WERI-Rb-1 (cell line): ENCODE measurements around the gene CYB561D2.
"Not testable (repeated sequence)": the region's sequence is repeated elsewhere in the genome, so short reads cannot be mapped to it uniquely, and the experiment has no call there.

Source experiments
- DNase-seq: peaks from one replicate; pipeline ENCODE4 v3.0.0-alpha.2; 2020
- H3K27ac ChIP-seq: fragments of 250-450 bp; sonication (Bioruptor Pico); 2 replicates; pipeline ENCODE4 v1.5.1; 2020; ENCODE audit warnings: mild to moderate bottlenecking, moderate library complexity
- H3K27me3 ChIP-seq: fragments of 250-450 bp; sonication (Bioruptor Pico); 2 replicates; pipeline ENCODE4 v1.5.1; 2021; ENCODE audit warnings: mild to moderate bottlenecking, low read depth, moderate library complexity; ENCODE audit not compliant: insufficient read depth, severe bottlenecking
- H3K36me3 ChIP-seq: fragments of 250-450 bp; sonication (Bioruptor Pico); 2 replicates; pipeline ENCODE4 v1.5.1; 2020; ENCODE audit warnings: mild to moderate bottlenecking, moderate library complexity
- H3K4me3 ChIP-seq: 2 replicates; pipeline ENCODE4 v1.5.1; 2011; ENCODE audit warnings: low read depth, mild to moderate bottlenecking, control low read depth, low read length
- H3K9me3 ChIP-seq: fragments of 250-450 bp; sonication (Bioruptor Pico); 2 replicates; pipeline ENCODE4 v1.5.1; 2021; ENCODE audit warnings: mild to moderate bottlenecking, moderate library complexity; ENCODE audit not compliant: severe bottlenecking
- CTCF ChIP-seq: IDR thresholded peaks from 2 replicates; pipeline ENCODE4 v1.5.1; 2011; ENCODE audit warnings: low read depth, mild to moderate bottlenecking, control low read depth, inconsistent platforms, low read length

CYB561D2 gene

GRCh38 chr3:50350527-50351322 lies at the start of gene CYB561D2, which contains the start of gene NPRL2:
Gene CYB561D2, plus strand, starts transcription at chr3:50350862. Its CDS starts 572 bp downstream, at chr3:50351434.
Gene NPRL2, minus strand, starts transcription at chr3:50350775. Its CDS starts 123 bp downstream, at chr3:50350652.
- H3K27me3 ChIP-seq = no peaks in the 10 kb centered on the region
- peaks cover 55% of the 10 kb centered on the region for H3K36me3 ChIP-seq
- peak within 1 kb of the TSS; percentile 83 for H3K27ac ChIP-seq

GRCh38 chr3:50302095-50303012 lies 48.3 kb upstream of the CYB561D2 start:
- TF ChIP-seq CTCF = no peak
- Histone ChIP-seq H3K27me3 (no peaks in the 10 kb centered on the region), H3K9me3 (peaks cover 3% of the 10 kb centered on the region), H3K27ac (peak overlapping the region; percentile 80), H3K36me3 (no peaks in the 10 kb centered on the region), H3K4me3 (0 out of 2 replicates have a peak overlapping the region, but pooled peaks have one; percentile 35)
- no peak for DNase-seq

More at GRCh38 chr3:50350527-50351322, at the start of gene CYB561D2, which contains the start of gene NPRL2:
- TF ChIP-seq CTCF = no peak
- H3K9me3 ChIP-seq = no peaks in the 10 kb centered on the region
- peak; percentile 98 for DNase-seq
- peak within 1 kb of the TSS; percentile 87 for H3K4me3 ChIP-seq

GRCh38 chr3:50303013-50303815 lies 47.4 kb upstream of the CYB561D2 start, which contains the start of gene HYAL1:
Gene HYAL1, minus strand, starts transcription at chr3:50303574. Its CDS starts 618 bp downstream, at chr3:50302956.
- H3K27me3 ChIP-seq = no peaks in the 10 kb centered on the region
- H3K9me3 ChIP-seq = peaks cover 7% of the 10 kb centered on the region
- H3K36me3 ChIP-seq = no peaks in the 10 kb centered on the region
- peak within 1 kb of the TSS; percentile 80 for H3K27ac ChIP-seq
- peak; percentile 56 for TF ChIP-seq CTCF
- peak; percentile 94 for DNase-seq
- peak within 1 kb of the TSS; percentile 35 for H3K4me3 ChIP-seq

- TF ChIP-seq CTCF = no peak
- no peak overlapping the region for H3K4me3 ChIP-seq
- no peak for DNase-seq
- H3K27ac ChIP-seq = no peak overlapping the region
- no peaks in the 10 kb centered on the region for H3K27me3 ChIP-seq
- peaks cover 3% of the 10 kb centered on the region for H3K36me3 ChIP-seq
- H3K9me3 ChIP-seq = peaks cover 16% of the 10 kb centered on the region
These were observed 46.1 kb upstream of the CYB561D2 start for GRCh38 chr3:50304601-50305000.

GRCh38 chr3:50312041-50312440 lies 38.6 kb upstream of the CYB561D2 start:
- not testable (repeated sequence) for H3K4me3 ChIP-seq, H3K27me3 ChIP-seq, DNase-seq, H3K27ac ChIP-seq
- H3K36me3 ChIP-seq = peaks cover 12% of the 10 kb centered on the region
- peaks cover 15% of the 10 kb centered on the region for H3K9me3 ChIP-seq
